ENCODE results near the gene PDS5B.

The PDS5B gene

GRCh38 chr13:32582281-32582680 is 4.0 kb upstream of the PDS5B start:
- H3K27ac ChIP-seq, result no peak overlapping the region
- TF ChIP-seq, protein P1, sequence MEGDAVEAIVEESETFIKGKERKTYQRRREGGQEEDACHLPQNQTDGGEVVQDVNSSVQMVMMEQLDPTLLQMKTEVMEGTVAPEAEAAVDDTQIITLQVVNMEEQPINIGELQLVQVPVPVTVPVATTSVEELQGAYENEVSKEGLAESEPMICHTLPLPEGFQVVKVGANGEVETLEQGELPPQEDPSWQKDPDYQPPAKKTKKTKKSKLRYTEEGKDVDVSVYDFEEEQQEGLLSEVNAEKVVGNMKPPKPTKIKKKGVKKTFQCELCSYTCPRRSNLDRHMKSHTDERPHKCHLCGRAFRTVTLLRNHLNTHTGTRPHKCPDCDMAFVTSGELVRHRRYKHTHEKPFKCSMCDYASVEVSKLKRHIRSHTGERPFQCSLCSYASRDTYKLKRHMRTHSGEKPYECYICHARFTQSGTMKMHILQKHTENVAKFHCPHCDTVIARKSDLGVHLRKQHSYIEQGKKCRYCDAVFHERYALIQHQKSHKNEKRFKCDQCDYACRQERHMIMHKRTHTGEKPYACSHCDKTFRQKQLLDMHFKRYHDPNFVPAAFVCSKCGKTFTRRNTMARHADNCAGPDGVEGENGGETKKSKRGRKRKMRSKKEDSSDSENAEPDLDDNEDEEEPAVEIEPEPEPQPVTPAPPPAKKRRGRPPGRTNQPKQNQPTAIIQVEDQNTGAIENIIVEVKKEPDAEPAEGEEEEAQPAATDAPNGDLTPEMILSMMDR (conservative IDR thresholded peaks at IDR 0.05), result no peak
- no peak for TF ChIP-seq ZFX (IDR thresholded peaks at IDR 0.05)

- H3K27ac ChIP-seq, result no peak overlapping the region
- TF ChIP-seq ZFX (IDR thresholded peaks at IDR 0.05), result no peak
- TF ChIP-seq, protein P1 (conservative IDR thresholded peaks at IDR 0.05), result no peak
Observed at GRCh38 chr13:32582991-32583390, 3.3 kb upstream of the PDS5B start.

DNA sequence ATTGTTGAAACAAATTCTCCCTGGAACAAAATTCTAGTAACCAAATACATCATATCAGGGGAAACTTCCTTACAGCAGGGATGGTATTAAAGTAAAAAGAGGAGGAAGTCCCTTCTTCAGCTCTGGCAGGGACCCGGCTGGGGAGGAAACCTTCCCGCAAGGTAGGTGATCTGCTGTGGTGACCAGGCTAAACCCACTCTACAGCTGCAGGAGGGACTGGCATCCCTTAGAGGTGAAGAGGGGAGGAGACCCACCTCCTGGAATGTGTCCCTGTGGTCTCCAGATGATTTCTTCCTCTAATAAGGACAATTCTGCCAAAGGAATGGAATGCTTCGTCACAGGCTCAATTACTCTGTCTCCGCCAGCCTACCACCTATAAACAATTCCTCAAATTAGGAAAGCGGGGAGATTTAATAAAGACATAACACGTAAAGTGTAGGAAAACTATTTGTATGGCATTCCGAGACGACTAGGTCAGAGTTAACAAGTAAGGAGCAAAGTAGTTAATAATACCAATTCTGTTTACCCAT is 637 bp upstream of the PDS5B start:
- no peak for TF ChIP-seq ZFX (IDR thresholded peaks at IDR 0.05)
- TF ChIP-seq, protein P1 (conservative IDR thresholded peaks at IDR 0.05), result no peak
- peak overlapping the region; percentile 96 for H3K27ac ChIP-seq

DNA sequence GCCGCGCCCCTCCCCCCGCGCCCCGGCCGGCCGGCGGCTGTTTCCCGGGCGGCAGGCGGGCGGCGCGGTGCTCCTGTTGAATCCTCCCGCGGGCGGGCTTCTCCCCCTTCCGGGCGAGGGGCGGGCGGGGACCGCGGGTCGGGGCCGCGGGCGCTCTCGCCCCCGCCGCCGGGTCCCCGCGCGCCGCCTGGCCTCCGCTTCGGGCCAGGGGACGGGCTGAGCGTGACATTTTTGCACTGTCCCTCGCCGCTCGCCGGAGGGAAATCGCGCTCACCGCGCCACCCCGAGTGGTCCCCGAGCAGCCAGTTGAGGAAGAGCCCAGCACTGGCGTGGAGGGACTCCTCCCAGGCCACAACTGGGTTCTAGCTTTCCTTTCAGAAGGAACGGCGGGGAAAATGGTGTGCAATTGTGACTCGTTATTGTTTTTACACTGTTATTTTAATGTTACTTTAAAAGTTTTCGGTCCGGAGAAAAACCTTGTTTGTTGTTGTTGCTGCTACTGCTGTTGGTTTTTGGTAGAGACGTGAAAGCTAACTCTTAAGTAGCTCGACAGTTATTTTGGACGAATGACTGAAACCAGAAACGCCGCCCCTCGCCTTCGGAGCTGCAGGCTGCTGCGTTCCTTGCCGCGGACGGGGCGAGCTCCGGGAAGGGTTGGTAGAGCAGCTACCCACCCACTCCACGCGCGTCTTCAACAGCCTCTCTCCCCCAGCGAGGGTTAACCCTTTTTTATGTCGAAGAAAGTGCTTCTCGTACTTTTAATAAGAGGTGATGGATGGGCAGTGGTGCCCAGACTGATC is 959 bp downstream of the PDS5B start:
- TF ChIP-seq ZFX (IDR thresholded peaks at IDR 0.05), result peak; percentile 18; the same call in 1 of the 2 replicates
- TF ChIP-seq, protein P1 (conservative IDR thresholded peaks at IDR 0.05), result no peak
- H3K27ac ChIP-seq, result peak overlapping the region; percentile 96

DNA sequence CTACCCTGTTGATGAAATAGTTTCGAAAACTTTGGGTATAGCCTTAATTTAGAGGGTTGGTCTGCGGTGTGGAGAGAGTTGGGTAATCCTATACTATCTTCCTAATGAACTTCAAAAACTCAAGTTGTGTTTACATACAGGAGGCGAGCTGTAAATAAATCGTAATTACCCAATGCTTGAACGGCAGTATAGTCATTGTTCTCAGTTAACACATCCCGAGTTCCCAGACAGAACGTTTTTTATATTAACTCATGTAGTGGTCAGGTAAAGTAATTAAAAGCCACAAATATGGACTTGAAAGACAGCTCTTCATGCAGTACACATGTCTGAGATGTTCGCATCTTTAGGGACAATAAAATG is 1.5 kb downstream of the PDS5B start:
- no peak for TF ChIP-seq ZFX (IDR thresholded peaks at IDR 0.05)
- TF ChIP-seq, protein P1 (conservative IDR thresholded peaks at IDR 0.05), result no peak
- H3K27ac ChIP-seq, result peak overlapping the region; percentile 96

GRCh38 chr13:32588736-32589135 is 2.5 kb downstream of the PDS5B start:
- no peak overlapping the region for H3K27ac ChIP-seq
- TF ChIP-seq ZFX (IDR thresholded peaks at IDR 0.05), result no peak
- TF ChIP-seq, protein P1 (conservative IDR thresholded peaks at IDR 0.05), result no peak

GRCh38 chr13:32589471-32589870 is 3.2 kb downstream of the PDS5B start:
- no peak overlapping the region for H3K27ac ChIP-seq

More at GRCh38 chr13:32589471-32589870, 3.2 kb downstream of the PDS5B start:
- TF ChIP-seq, protein P1 (conservative IDR thresholded peaks at IDR 0.05), result no peak
- TF ChIP-seq ZFX (IDR thresholded peaks at IDR 0.05), result no peak
